CD4-positive, alpha-beta T cell (primary cell): ENCODE results near the gene ZNF317. TPM values are rescaled to one million over a fixed set of nuclear protein-coding genes. Genes with fewer than 3 reads are reported as not detected.

ENCODE experiments used
- ATAC-seq: fragments of 200-7000 bp; cut with Tn5 transposase; one replicate; pipeline ENCODE4 v1.10.0; 2022; ENCODE audit warnings: mild to moderate bottlenecking; ENCODE audit not compliant: poor library complexity
- CTCF ChIA-PET: fragments of 350-600 bp; sonication (Branson Sonifier 250); formaldehyde crosslinking; loops from one replicate; lab custom pipeline; 2021; ENCODE audit warnings: antibody characterized with exemption, inconsistent platforms; lab: Charles Lee
- POLR2A ChIA-PET: fragments of 350-600 bp; sonication (Branson Sonifier 250); formaldehyde crosslinking; loops from one replicate; lab custom pipeline; 2021; ENCODE audit warnings: antibody characterized with exemption, inconsistent platforms; lab: Charles Lee
- DNase-seq, 14 experiments: peaks; one replicate each; pipeline ENCODE4 v3.0.0-alpha.2; 2013 to 2020; ENCODE audit warnings: mixed read lengths in 2 of 14
- H3K27ac ChIP-seq, 2 donors: one replicate each; pipeline versions ENCODE4 v1.5.1 to v1.7.0; 2013; ENCODE audit warnings: low read length in 2 of 2, low read depth in 1 of 2, mild to moderate bottlenecking in 1 of 2
- H3K27me3 ChIP-seq, 2 experiments: 1 replicate in 1 of 2; 2 replicates in 1 of 2; pipeline versions ENCODE4 v1.6.1 to v1.7.0; 2013; ENCODE audit warnings: low read length in 2 of 2, control low read depth in 1 of 2, mild to moderate bottlenecking in 1 of 2, moderate library complexity in 1 of 2; ENCODE audit not compliant: insufficient read depth in 2 of 2, control insufficient read depth in 1 of 2
- H3K36me3 ChIP-seq: one replicate; pipeline ENCODE4 v1.6.1; 2013; ENCODE audit warnings: low read length, control low read depth; ENCODE audit not compliant: insufficient read depth
- H3K4me1 ChIP-seq: one replicate; pipeline ENCODE4 v1.6.1; 2013; ENCODE audit warnings: low read length, control low read depth; ENCODE audit not compliant: insufficient read depth
- H3K4me3 ChIP-seq: one replicate; pipeline ENCODE4 v1.5.1; 2013; ENCODE audit warnings: mild to moderate bottlenecking, low read length, moderate library complexity
- H3K9me3 ChIP-seq, 2 experiments: 1 replicate in 1 of 2; 2 replicates in 1 of 2; pipeline versions ENCODE4 v1.6.1 to v1.7.0; 2013; ENCODE audit warnings: low read length in 2 of 2, mild to moderate bottlenecking in 2 of 2, control low read depth in 1 of 2, moderate library complexity in 1 of 2; ENCODE audit not compliant: control insufficient read depth in 1 of 2, insufficient read depth in 1 of 2
- H3K27ac Mint-ChIP-seq: one replicate; pipeline ENCODE4 v1.8.0; 2020; ENCODE audit warnings: mixed read lengths
- H3K27me3 Mint-ChIP-seq: one replicate; pipeline ENCODE4 v1.8.0; 2021; ENCODE audit warnings: mixed read lengths
- H3K36me3 Mint-ChIP-seq: one replicate; pipeline ENCODE4 v1.8.0; 2021; ENCODE audit warnings: low read depth, mixed read lengths
- H3K4me1 Mint-ChIP-seq: one replicate; pipeline ENCODE4 v1.8.0; 2021; ENCODE audit warnings: low read depth, mixed read lengths
- H3K4me3 Mint-ChIP-seq: one replicate; pipeline ENCODE4 v1.8.0; 2020; ENCODE audit warnings: mild to moderate bottlenecking, mixed read lengths
- H3K9me3 Mint-ChIP-seq: one replicate; pipeline ENCODE4 v1.8.0; 2020; ENCODE audit warnings: mixed read lengths
- intact Hi-C, 2 experiments: fragments of 100-400 bp; cut with DNase I in 1 of 2; cut with micrococcal nuclease in 1 of 2; formaldehyde crosslinking; loops; one replicate each; pipeline versions ENCODE4 v1.15.1 to v1.9.0; 2023 to 2025; cut with DNase I, micrococcal nuclease
- total RNA-seq, 174 experiments: library from RNA in 2 of 174; stranded (reverse) in 2 of 174; gene quantifications; one replicate each; pipeline ENCODE4 v1.2.3 and lab custom pipeline; 2021 to 2026
- TF ChIP-seq, protein P1 (sequence below): fragments of 200-600 bp; IDR thresholded peaks from one replicate; pipeline ENCODE4 v1.8.0; 2022; ENCODE audit warnings: antibody characterized with exemption, mild to moderate bottlenecking

The ZNF317 gene
- total RNA-seq, 2 experiments from 2014 or later = 110 TPM

DNA sequence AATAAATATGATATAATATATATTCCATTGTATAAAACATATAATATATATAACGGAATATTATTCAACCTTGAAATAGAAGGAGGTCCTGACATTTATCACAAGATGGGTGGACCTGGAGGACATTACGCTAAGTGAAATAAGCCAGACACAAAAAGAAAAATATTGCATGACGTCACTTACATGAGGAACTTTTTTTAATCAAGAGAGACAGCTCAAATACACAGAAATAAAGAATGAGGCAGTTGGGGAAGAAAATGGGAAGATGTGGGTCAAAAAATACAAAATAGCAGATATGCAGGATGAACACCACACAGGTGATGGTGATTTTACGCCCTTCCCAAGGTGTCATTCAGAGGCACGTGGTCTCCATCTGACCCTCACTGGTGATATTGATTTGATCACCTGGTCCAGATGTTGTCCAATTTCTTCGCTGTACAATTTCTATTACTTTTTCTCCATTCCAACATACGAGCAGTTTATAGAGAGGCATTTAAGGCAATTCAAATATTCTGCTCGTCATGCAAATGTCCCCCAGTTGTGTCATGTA, 513 bp upstream of the ZNF317 start:
- DNase-seq (no peak), ATAC-seq (peak; percentile 18)
- H3K9me3 ChIP-seq = peaks cover 0 to 3% of the 10 kb centered on the region in 2 experiments
- no peaks in the 10 kb centered on the region for H3K27me3 ChIP-seq
- H3K4me1 Mint-ChIP-seq = peaks cover 44% of the 10 kb centered on the region
- H3K27ac Mint-ChIP-seq = peak overlapping the region; percentile 94
- intact Hi-C loops = loop anchor here (1.0 to 10.0 kb wide), 11 partner anchors 68 to 888 kb away; partner anchors contain the start of genes ZNF266 (in 2 of the 2), ZNF559 (in 2 of the 2), MBD3L1 (in 1 of the 2) and ZNF121 (in 1 of the 2)
- ChIA-PET POLR2A (interaction anchor here (1.0 kb wide), 1 partner anchor 295 kb away, joined by 3 read pairs; the partner anchor contains the start of gene ZNF266), CTCF (no interaction called here)
- peaks cover 22% of the 10 kb centered on the region for H3K4me1 ChIP-seq
- H3K4me3 Mint-ChIP-seq = peak overlapping the region; percentile 96
- peaks cover 43% of the 10 kb centered on the region for H3K36me3 Mint-ChIP-seq
- TF ChIP-seq, protein P1, sequence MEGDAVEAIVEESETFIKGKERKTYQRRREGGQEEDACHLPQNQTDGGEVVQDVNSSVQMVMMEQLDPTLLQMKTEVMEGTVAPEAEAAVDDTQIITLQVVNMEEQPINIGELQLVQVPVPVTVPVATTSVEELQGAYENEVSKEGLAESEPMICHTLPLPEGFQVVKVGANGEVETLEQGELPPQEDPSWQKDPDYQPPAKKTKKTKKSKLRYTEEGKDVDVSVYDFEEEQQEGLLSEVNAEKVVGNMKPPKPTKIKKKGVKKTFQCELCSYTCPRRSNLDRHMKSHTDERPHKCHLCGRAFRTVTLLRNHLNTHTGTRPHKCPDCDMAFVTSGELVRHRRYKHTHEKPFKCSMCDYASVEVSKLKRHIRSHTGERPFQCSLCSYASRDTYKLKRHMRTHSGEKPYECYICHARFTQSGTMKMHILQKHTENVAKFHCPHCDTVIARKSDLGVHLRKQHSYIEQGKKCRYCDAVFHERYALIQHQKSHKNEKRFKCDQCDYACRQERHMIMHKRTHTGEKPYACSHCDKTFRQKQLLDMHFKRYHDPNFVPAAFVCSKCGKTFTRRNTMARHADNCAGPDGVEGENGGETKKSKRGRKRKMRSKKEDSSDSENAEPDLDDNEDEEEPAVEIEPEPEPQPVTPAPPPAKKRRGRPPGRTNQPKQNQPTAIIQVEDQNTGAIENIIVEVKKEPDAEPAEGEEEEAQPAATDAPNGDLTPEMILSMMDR = no peak
- peaks cover 5% of the 10 kb centered on the region for H3K27me3 Mint-ChIP-seq
- H3K27ac ChIP-seq = peak overlapping the region; percentile 86 to 87
- H3K9me3 Mint-ChIP-seq = peaks cover under 1% of the 10 kb centered on the region
- H3K36me3 ChIP-seq = no peaks in the 10 kb centered on the region
- H3K4me3 ChIP-seq = peak overlapping the region; percentile 94

DNA sequence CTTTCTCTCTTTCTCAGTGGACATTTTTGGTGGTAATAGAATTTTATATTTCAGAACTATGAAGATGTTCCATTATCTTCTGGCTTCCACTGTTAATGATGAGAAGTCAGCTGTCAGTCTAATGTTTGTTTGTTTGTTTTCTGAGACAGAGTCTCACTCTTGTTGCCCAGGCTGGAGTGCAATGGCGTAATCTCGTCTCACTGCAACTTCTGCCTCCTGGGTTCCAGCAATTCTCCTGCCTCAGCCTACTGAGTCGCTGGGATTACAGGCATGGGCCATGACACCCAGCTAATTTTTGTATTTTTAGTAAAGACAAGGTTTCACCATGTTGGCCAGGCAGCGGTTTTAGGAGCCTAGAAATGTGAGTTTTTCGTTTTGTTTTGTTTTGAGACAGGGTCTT, 4.7 kb downstream of the ZNF317 start:
- DNase-seq = no peak
- intact Hi-C loops = loop anchor here (5.0 to 10.0 kb wide), 6 partner anchors 162 to 767 kb away; partner anchors contain the start of genes ZNF266 (in 2 of the 2), MBD3L1 (in 1 of the 2), ZNF558 (in 1 of the 2) and ZNF559 (in 1 of the 2)
- Histone ChIP-seq H3K36me3 (peaks cover 13% of the 10 kb centered on the region), H3K4me1 (peaks cover 20% of the 10 kb centered on the region), H3K4me3 (no peak overlapping the region), H3K27ac (no peak overlapping the region), H3K9me3 (peaks cover 13 to 15% of the 10 kb centered on the region in 2 experiments), H3K27me3 (no peaks in the 10 kb centered on the region)
- Mint-ChIP-seq H3K9me3 (peaks cover 9% of the 10 kb centered on the region), H3K27ac (no peak overlapping the region), H3K4me3 (peak overlapping the region; percentile 66), H3K36me3 (peaks cover 94% of the 10 kb centered on the region), H3K4me1 (peaks cover 80% of the 10 kb centered on the region), H3K27me3 (no peaks in the 10 kb centered on the region)
- no peak for ATAC-seq
- CTCF ChIA-PET = no interaction called here
- TF ChIP-seq, protein P1 = no peak
- POLR2A ChIA-PET = no interaction called here

DNA sequence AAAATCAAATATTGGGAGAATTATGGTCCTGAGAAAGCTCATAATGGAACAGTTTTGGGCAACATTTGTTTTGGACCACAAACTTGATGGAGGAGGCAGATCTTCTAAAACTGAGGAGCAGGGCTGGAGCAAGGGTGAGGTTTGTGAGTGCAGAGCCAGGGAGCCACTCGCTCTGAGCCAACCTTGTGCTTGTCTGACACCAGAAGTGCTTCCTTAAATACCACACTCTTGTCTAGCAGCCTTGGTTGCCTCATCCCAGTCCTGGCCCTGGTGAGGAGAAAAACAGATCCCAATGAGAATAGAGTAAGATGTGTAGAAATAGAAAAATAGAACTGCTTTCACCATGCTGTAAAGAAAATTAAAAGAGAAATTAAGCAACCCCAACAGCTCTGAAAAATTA, 6.7 kb downstream of the ZNF317 start:
- H3K27me3 Mint-ChIP-seq = no peaks in the 10 kb centered on the region
- H3K9me3 Mint-ChIP-seq = peaks cover 17% of the 10 kb centered on the region
- POLR2A ChIA-PET = no interaction called here
- DNase-seq (no peak), ATAC-seq (no peak)
- Histone ChIP-seq H3K9me3 (peaks cover 13 to 19% of the 10 kb centered on the region in 2 experiments), H3K4me1 (peaks cover 25% of the 10 kb centered on the region), H3K4me3 (no peak overlapping the region), H3K27ac (no peak overlapping the region), H3K36me3 (peaks cover 13% of the 10 kb centered on the region), H3K27me3 (no peaks in the 10 kb centered on the region)
- CTCF ChIA-PET = no interaction called here
- H3K36me3 Mint-ChIP-seq = peaks cover 94% of the 10 kb centered on the region
- intact Hi-C loops = loop anchor here (10.0 kb wide), 2 partner anchors 288 to 312 kb away; partner anchors contain the start of genes MBD3L1 (in 1 of the 2), ZNF266 (in 1 of the 2) and ZNF558 (in 1 of the 2)
- TF ChIP-seq, protein P1 = no peak
- H3K4me3 Mint-ChIP-seq = no peak overlapping the region
- no peak overlapping the region for H3K27ac Mint-ChIP-seq
- H3K4me1 Mint-ChIP-seq = peaks cover 78% of the 10 kb centered on the region
